Lung (tissue), 12 donors: Measurements from ENCODE around the gene GGCX. TPM values are rescaled to one million over a fixed set of nuclear protein-coding genes. Genes with fewer than 3 reads are reported as not detected.
"Not testable (repeated sequence)": the region's sequence is repeated elsewhere in the genome, so short reads cannot be mapped to it uniquely, and the experiment has no call there.

Source experiments
- ATAC-seq: fragments of 200-7000 bp; cut with Tn5 transposase; one replicate; pipeline ENCODE4 v1.9.1; 2020; ENCODE audit warnings: moderate number of reproducible peaks; ENCODE audit not compliant: insufficient read depth, low FRiP score
- DNase-seq, 3 donors: peaks; one replicate each; pipeline ENCODE4 v3.0.0-alpha.2; 2013 to 2017
- H3K27ac ChIP-seq, 2 donors: one replicate each; pipeline ENCODE4 v1.5.1; 2013; ENCODE audit warnings: mild to moderate bottlenecking in 2 of 2, moderate library complexity in 2 of 2, control low read depth in 1 of 2, inconsistent platforms in 1 of 2, low read depth in 1 of 2, low read length in 1 of 2
- H3K27me3 ChIP-seq, 3 donors: one replicate each; pipeline ENCODE4 v1.5.1; 2013; ENCODE audit warnings: low read length in 2 of 3; ENCODE audit not compliant: control insufficient read depth in 3 of 3, insufficient read depth in 3 of 3
- H3K36me3 ChIP-seq, 4 donors: one replicate each; pipeline ENCODE4 v1.5.1; 2013; ENCODE audit warnings: low read length in 4 of 4, mild to moderate bottlenecking in 1 of 4, moderate library complexity in 1 of 4; ENCODE audit not compliant: control insufficient read depth in 4 of 4, insufficient read depth in 4 of 4
- H3K4me1 ChIP-seq, 5 donors: one replicate each; pipeline ENCODE4 v1.5.1; 2013; ENCODE audit warnings: low read length in 5 of 5, mild to moderate bottlenecking in 2 of 5, moderate library complexity in 1 of 5; ENCODE audit not compliant: control insufficient read depth in 5 of 5, insufficient read depth in 5 of 5
- H3K4me3 ChIP-seq: one replicate; pipeline ENCODE4 v1.5.1; 2013; ENCODE audit warnings: mild to moderate bottlenecking, control low read depth, moderate library complexity
- H3K9ac ChIP-seq, 2 donors: one replicate each; pipeline ENCODE4 v1.5.1; 2013; ENCODE audit warnings: low read length in 2 of 2, control low read depth in 1 of 2; ENCODE audit not compliant: insufficient read depth in 1 of 2
- H3K9me3 ChIP-seq, 4 donors: one replicate each; pipeline ENCODE4 v1.5.1; 2013; ENCODE audit warnings: low read length in 3 of 4, mild to moderate bottlenecking in 1 of 4, moderate library complexity in 1 of 4; ENCODE audit not compliant: control insufficient read depth in 4 of 4, insufficient read depth in 3 of 4
- WGBS, 2 donors: extraction: QIAGEN DNeasy Blood & Tissue Kit; methylation state at CpG; one replicate each; pipeline ENCODE4 v1.1.7; 2013; 5-methylcytosine and 5-hydroxymethylcytosine counted together
- polyA plus RNA-seq, 2 donors: library from polyadenylated mRNA; stranded (reverse); fragments of 200-250 nt; gene quantifications; one replicate each; pipeline ENCODE4 v1.2.1, GENCODE V29; 2013
- total RNA-seq, 2 donors: library from RNA; depleted of rRNA in 1 of 2; stranded (reverse); fragments of >200 nt in 1 of 2; gene quantifications; one replicate each; pipeline ENCODE4 v1.2.1, GENCODE V29; 2014 to 2021
- TF ChIP-seq, protein P1 (sequence below): IDR thresholded peaks from 2 replicates; pipeline ENCODE4 v1.5.1; 2012; ENCODE audit warnings: mild to moderate bottlenecking; ENCODE audit errors: control extremely low read depth, extremely low read depth
- donor health status: control.
- donor health status: control.
- donor health status: Bipolar disorder and iron deficiency.
- donor health status: healthy.
- donor health status: DM: yes; HTN: yes; CAD: no.

The GGCX gene
- total and polyA plus RNA-seq, 4 donors: 21.8 to 69.2 (median 44.8) TPM

DNA sequence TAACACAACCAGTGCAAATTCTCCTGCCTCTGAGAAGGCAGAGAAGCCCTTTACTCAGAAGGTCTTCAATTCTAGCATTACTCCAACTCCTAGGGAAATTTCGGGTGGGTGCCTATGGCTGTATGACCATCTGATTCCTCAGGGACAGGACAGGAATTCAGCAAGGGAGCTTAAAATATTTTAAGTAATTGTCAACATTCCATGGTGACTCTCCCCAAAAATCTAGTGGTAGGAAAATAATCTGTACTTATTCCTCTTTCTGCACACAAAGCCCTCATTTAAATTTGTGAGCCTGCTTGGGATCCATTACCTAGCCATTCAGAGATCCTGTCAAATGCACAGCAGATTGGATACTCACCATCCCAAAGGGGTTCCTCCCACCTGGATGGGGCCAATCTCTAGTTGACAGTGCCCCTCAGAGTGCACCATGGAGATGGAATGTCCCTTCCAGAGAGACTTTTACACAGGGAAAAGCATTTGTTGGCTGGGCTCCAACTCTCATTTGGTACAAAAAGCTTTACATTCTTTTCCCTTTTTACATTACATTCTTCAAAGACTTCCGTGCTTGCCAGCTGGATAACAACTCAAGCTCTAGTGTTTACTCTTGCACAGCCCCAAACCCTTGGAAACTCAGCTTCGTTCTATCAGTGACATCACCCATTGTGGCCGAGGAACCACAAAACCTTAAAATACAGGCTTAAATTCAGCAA lies 44.3 kb upstream of the GGCX start:
- TF ChIP-seq, protein P1, sequence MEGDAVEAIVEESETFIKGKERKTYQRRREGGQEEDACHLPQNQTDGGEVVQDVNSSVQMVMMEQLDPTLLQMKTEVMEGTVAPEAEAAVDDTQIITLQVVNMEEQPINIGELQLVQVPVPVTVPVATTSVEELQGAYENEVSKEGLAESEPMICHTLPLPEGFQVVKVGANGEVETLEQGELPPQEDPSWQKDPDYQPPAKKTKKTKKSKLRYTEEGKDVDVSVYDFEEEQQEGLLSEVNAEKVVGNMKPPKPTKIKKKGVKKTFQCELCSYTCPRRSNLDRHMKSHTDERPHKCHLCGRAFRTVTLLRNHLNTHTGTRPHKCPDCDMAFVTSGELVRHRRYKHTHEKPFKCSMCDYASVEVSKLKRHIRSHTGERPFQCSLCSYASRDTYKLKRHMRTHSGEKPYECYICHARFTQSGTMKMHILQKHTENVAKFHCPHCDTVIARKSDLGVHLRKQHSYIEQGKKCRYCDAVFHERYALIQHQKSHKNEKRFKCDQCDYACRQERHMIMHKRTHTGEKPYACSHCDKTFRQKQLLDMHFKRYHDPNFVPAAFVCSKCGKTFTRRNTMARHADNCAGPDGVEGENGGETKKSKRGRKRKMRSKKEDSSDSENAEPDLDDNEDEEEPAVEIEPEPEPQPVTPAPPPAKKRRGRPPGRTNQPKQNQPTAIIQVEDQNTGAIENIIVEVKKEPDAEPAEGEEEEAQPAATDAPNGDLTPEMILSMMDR: no peak
- DNase-seq (peak; percentile 91 to 99 (median 98)), ATAC-seq (no peak)
- H3K4me1 ChIP-seq: peaks cover 10 to 40% (median 28%) of the 10 kb centered on the region in 5 donors
- 53 to 76% methylated on average over 4 of the region's 4 CpGs for WGBS, 2 donors
- H3K4me3 ChIP-seq: no peak overlapping the region
- H3K36me3 ChIP-seq: peaks cover 0 to 27% (median 12%) of the 10 kb centered on the region in 4 donors
- H3K27ac ChIP-seq: peak overlapping the region in 1 of 2 donors; percentile 86
- peak overlapping the region; percentile 35 to 92 for H3K9ac ChIP-seq
- H3K27me3 ChIP-seq: no peaks in the 10 kb centered on the region
- H3K9me3 ChIP-seq: no peaks in the 10 kb centered on the region

DNA sequence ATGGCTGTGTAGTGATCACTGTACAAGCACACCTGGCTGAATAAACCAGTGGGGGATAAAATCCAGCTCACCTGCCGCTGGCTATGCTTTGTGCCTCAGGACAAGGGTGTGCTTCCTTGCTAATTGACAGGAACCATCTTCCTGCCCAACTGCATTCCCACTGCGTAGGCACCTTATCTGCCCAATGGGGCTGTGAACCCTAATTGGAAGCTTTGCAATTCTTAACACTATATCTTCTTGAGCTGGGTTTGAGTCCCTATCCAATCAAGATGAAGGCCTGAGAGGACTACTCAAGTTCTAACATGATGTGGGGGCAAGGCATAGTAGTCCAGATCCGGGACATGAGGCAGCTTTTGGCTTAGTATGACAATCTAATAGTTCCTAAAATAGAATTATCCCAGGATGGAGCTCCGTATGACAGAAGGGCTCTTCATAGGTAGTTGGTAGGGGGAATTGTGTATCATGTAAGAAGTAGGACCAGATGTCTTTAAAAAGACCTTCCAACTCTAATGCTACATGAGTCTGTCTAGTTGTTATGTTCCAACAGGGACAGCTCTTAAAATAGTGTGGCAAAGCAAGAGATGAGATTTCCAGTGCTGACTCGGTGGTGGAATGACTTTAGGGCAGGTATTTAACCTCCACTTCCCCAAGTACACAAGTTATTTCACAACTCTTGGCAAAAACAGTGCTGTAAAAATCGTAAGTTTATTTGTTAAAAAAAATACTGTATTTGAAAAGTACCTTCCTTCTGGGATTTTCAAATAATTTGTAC lies 43.5 kb upstream of the GGCX start:
- Histone ChIP-seq H3K36me3 (peaks cover 0 to 23% (median 14%) of the 10 kb centered on the region in 4 donors), H3K27ac (peak overlapping the region; percentile 42 to 88), H3K9ac (peak overlapping the region in 1 of 2 donors; percentile 92), H3K4me1 (peaks cover 10 to 34% (median 24%) of the 10 kb centered on the region in 5 donors), H3K4me3 (no peak overlapping the region), H3K9me3 (no peaks in the 10 kb centered on the region), H3K27me3 (no peaks in the 10 kb centered on the region)
- DNase-seq: peak in 2 of 3 donors; percentile 26 to 38
- 55 to 57% methylated on average over 6 of the region's 6 CpGs for WGBS, 2 donors
- TF ChIP-seq, protein P1: no peak
- no peak for ATAC-seq

DNA sequence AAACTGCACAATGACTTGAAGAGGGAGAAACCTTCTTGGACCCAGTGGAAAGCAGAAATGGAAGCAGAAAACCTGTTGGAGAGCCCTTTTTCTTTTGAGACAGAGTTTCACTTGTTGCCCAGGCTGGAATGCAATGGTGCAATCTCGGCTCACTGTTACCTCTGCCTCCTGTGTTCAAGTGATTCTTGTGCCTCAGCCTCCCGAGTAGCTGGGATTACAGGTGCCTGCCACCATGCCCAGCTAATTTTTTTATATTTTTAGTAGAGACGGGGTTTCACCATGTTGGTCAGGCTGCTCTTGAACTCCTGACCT lies 42.8 kb upstream of the GGCX start:
- DNase-seq, ATAC-seq, H3K27me3 ChIP-seq, H3K4me3 ChIP-seq, H3K9me3 ChIP-seq: not testable (repeated sequence)
- peak overlapping the region; percentile 42 to 48 for H3K27ac ChIP-seq
- peaks cover 0 to 22% (median 14%) of the 10 kb centered on the region in 4 donors for H3K36me3 ChIP-seq
- H3K9ac ChIP-seq: peak overlapping the region in 1 of 2 donors; percentile 42
- WGBS, 2 donors: 59 to 75% methylated on average over 3 of the region's 3 CpGs
- peaks cover 10 to 34% (median 24%) of the 10 kb centered on the region in 5 donors for H3K4me1 ChIP-seq
